Measurements from ENCODE around the gene MEIOB. TPM values are rescaled to one million over a fixed set of nuclear protein-coding genes. Genes with fewer than 3 reads are reported as not detected.
A peak's percentile ranks its signal among the peaks of the same experiment; 100 is the strongest.
"Not testable (repeated sequence)": the region's sequence is repeated elsewhere in the genome, so short reads cannot be mapped to it uniquely, and the experiment has no call there.

MEIOB gene
- total RNA-seq, 1 donor from 2014 or later, result not detected

DNA sequence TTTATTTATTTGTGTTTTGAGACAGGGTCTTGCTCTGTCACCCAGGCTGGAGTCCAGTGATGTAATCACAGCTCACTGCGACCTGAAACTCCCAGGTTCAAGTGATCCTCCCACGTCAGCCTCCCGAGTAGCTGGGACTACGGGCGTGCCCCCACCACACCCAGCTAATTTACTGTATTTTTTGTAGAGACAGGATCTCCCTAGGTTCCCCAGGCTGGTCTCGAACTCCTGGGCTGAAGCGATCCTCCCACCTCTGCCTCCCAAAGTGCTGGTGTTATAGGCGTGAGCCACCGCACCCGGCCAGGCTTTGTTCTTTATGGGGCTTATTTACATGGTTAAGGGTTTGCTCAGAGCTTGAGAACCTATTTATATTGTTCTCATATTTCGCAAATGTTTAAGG lies 5.8 kb upstream of the MEIOB start:
- DNase-seq (ENCODE audit: low spot score), result no peak

GRCh38 chr16:1877089-1877488 lies 5.1 kb upstream of the MEIOB start:
- DNase-seq (ENCODE audit: low spot score), result no peak

DNA sequence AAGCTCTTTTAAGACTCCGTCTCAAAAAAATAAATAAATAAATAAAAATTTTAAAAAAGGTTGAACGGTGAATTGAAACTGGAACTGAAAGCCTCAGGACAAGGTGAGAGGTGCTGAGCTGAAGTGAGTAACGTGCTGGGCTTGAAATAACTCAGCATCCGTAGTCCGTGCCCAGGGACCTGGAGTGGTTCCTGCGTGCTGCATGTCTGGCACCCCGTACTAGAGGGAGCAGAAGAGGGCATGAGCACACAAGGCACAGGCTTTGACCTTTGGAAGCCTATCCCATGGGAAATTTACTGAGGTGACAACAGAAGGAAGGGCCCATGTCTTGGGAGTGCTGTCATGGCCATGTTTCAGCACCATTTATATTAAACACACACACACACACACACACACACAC lies 4.5 kb upstream of the MEIOB start:
- no peak for DNase-seq (ENCODE audit: low spot score)

- not testable (repeated sequence) for DNase-seq (ENCODE audit: low spot score)
Observed at GRCh38 chr16:1876066-1876465, 4.1 kb upstream of the MEIOB start.

DNA sequence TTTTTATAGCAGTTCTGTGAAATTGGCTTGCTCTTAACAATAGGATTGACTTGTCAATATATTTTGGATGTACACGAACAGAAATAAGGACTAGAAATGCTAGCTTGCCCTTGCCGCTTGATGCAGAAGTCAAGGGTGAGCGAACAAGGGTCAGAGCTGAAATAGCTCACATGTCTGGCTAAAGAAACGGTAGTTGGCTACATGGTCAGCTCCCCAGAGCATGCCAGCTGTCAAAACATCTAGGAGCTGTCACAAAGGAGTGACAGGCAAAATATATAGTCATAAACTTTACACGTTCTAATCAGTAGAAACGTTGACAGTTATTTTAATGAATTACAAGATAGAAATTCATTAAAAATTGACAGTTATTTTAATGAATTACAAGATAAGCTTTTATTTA lies 2.9 kb upstream of the MEIOB start:
- DNase-seq (ENCODE audit: low spot score), result no peak

DNA sequence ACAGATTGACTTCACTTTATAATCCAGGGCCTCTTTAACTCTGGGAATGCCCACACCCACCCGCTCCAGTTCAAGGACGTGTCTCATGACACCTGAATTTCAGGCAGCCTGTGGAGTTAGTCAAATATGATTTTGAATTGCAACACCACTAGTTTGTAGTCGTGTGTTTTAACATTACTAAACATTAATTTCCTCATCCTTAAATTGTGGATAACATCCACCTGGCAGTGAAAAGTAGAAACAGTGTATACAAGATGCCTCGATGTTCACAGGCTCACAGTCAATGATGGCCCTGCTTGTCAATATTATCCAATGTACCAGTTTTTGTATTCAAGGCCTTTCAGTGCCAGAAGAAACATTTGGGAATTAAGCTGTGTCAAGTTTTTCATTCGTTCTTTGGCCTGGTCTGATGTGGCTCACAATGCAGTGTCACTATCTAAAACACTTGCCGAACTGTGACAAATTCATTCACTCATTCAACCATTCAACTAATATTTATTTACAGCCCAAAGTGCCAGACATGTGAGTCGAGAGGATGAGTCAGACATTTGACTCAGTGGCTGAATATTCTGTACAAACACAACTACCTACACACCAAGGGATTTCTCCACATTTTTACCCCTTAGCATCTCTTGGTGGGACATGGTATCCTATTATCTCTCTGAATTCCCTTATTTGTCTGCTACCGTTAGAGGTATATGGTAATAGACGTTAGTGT lies 1.4 kb downstream of the MEIOB start:
- DNase-seq (ENCODE audit: low spot score), result no peak

- DNase-seq (ENCODE audit: low spot score), result no peak
Observed at GRCh38 chr16:1865902-1866690, 5.9 kb downstream of the MEIOB start.

- peak; percentile 33 for DNase-seq (ENCODE audit: low spot score)
Observed at GRCh38 chr16:1863681-1864460, 8.1 kb downstream of the MEIOB start.

- no peak for DNase-seq (ENCODE audit: low spot score)
Observed at GRCh38 chr16:1862394-1862793, 9.6 kb downstream of the MEIOB start.

DNA sequence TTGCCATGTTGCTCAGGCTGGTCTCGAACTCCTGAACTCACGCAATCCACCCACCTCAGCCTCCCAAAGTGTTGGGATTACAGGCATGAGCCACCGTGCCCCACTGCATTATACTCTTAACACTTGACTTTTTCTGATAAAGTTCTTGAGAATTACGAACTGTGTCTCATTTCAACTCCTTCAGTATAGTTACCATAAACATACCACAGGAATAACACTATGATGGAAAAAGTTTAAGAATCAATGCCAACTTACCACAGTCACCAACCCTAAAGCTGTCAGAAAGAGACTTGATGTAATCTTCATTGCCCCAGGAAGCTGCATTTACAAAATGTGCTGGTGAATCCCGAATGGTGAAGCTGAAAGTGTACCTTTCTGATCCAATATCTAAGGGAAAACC lies 10.2 kb downstream of the MEIOB start:
- DNase-seq (ENCODE audit: low spot score), result no peak

GRCh38 chr16:1859650-1860049 lies 12.3 kb downstream of the MEIOB start:
- no peak for DNase-seq (ENCODE audit: low spot score)

DNA sequence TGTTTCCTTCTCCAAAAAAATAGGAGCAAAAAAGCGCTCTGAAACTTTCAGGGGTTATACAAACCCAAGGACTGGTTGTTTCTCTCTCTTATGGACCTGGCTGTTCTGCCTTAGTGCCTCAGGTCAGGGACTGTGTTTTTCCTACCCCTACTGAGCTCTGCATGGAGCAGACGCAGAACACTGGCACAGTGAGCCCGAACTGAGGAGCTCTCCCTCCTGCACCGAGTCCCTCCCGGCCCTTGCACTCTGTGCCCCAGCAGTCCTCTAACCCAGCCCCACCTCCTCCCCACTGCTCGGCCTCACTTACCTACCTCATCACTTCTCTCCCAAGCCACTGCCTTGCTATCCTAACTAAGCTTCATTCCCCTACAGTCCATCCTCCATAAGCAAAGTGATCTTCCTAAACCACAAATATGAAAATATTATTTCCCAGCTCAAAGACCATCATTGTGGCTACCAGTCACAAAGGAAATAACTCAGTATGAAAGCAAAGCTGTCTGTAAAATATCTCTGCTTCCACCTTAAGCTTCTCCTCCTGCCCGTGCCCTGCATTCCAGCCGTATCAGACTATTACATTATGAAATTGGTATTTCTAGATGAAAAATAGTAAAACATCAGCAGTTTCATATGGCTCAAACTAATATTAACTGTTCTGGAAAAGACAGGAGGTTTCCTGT lies 13.6 kb downstream of the MEIOB start:
- DNase-seq (ENCODE audit: low spot score), result peak; percentile 22

DNA sequence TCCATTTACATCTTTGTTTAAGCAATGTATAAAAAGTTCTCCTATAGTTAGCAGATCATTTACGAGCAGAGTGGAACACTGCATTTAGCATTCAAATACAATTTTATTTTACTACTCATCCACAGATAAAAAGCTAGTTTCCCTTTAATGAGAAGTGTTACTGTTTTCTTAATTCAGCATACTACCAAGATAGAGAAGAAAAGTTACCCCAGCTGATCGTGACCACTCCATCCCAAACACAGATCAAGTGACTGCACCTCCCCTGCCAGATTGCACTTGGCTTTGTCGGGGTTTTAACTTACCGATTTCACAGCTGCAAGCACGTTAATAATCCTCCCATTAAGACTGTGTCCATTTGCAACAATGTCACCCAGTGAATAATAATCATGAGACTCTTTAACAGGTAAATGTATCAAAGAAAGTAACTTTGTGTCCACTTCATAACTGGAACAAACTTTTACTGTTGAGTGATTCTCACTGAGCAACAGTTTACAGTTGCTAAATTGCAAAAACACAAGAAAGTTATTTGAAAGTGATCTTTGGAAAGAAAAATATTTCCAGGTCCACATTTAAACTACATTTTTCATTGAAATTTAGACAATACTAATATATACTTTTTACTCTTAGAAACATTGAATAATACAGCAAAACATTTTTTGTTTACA lies 14.4 kb downstream of the MEIOB start:
- DNase-seq (ENCODE audit: low spot score), result no peak

DNA sequence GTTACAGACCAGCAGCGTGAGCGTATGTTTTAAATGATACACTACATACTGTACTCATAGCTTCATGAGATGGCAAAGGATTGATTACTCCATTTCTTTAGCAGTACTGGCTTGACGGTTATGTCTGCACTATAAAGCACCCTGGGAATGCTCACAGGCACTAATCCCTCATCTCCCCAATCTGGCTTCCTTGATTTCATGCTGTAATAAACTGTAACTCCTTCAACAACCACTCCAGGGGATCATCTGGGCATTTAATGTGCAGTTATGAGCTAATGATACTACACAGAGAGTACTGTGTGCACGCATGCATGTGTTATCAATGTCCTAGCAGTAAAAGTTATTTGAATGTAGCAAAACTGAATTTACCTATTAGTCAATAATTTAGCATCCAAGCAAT lies 20.2 kb downstream of the MEIOB start:
- DNase-seq (ENCODE audit: low spot score), result no peak

DNA sequence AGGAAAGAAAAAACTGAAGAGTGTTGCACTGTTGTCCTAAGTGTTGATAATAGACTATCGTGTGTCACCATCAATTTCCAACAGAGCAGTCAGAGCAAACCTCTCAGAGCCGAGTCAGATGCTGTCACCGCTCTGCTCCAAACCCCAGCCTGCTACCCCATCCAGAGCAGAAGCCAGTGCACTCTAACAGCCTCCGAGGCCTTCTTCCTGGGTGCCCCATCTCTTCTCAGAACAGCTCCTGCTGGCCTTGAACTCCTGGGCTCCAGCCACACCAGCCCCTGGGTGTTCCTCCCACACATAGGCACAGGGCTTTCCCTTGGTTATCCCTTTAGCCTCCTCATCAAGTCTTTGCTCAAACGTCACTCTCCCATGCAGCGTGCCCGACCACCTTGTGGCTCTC lies 21.0 kb downstream of the MEIOB start:
- no peak for DNase-seq (ENCODE audit: low spot score)

DNA sequence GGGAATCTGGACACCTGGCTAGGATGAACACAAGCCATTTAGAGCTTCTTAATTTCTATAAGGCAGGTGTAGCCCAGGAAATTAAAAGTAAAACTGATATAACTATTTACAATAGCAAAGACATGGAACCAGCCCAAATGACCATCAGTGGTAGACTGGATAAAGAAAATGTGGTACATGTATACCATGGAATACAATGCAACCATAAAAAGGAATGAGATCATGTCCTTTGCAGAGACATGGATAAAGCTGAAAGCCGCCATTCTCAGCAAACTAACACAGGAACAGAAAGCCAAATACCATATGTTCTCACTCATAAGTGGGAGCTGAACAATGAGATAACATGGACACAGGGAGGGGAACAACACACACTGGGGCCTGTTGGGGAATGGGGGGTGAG lies 25.5 kb downstream of the MEIOB start:
- no peak for DNase-seq (ENCODE audit: low spot score)

GRCh38 chr16:1845985-1846384 lies 26.0 kb downstream of the MEIOB start:
- DNase-seq (ENCODE audit: low spot score), result no peak

DNA sequence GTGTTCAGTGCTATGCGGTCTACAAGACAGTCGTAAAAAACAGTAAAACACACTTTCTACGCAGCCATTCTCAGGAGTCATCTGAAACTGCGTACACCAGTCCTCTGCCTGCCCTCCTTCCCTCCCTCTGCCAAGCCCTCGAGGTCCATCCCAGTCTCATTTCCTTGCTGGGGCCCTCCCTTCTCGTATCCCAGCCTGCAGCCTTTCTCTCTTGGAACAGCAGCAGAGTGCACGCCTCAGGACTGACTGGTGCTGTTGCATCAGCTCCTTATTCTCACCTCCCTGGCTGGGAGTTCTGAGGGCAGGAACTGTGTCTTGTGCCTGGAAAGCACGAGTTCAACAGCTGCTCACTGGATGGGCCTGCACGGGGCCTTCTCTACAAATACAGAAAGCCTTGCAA lies 32.4 kb downstream of the MEIOB start:
- DNase-seq (ENCODE audit: low spot score), result peak; percentile 13

DNA sequence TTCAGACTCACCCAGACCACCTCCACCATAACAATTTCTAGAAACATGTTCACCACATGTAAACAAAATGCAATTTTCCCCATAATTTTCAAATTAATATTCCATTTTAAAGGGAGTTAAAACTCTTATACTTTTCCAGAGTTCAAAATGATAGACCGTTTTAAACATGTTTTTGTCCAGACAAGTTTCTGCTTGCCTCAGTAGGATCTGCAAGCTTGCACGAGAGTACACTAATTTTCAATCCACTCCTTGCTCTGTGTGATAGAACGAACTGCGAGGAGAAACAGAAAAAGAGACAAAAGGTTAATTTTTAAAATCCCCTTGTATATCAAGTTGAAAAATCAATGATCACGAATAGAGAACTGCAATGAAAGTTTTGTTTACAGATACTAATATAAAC lies 37.9 kb downstream of the MEIOB start:
- peak; percentile 15 for DNase-seq (ENCODE audit: low spot score)

DNA sequence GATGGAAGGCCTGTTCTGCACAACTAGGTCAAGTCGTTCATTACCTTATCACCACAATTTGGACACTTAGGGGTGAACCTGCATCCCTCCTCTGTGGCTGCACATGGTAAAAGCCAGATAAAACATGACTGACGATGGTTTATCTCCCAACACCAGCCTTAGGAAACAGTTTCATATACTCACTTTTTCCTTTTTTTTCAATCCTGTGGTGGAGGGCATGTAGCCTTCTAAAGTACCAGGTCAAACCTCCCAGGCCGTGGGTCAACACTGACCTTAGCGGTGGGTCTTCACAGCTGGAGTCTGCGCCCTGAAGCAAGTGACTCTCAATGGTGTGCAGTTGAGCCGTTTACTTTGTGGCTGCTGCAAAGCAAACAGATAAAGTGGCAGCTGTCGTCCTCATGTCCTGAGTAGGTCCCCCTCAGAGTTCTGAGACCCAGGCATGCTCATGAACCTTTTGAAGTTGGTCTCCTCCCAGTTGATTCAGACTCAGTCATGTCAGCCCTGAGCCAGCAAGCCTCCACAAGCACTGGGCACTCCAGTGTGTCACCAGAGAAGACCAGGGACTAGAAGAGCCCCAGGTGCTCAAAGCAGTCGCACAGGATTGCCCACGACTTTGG lies 39.0 kb downstream of the MEIOB start:
- DNase-seq (ENCODE audit: low spot score), result no peak

Measured in umbilical cord (tissue), 2 donors.